GM12865 (cell line): ENCODE results near the gene KIF3A.

ENCODE experiments used
- DNase-seq: peaks from one replicate; pipeline ENCODE4 v3.0.0; 2010; ENCODE audit warnings: low read depth
- H3K4me3 ChIP-seq: 2 replicates; pipeline ENCODE4 v1.5.1; 2011; ENCODE audit warnings: mild to moderate bottlenecking, low read depth, low read length, control low read depth
- CTCF ChIP-seq: IDR thresholded peaks from 2 replicates; pipeline ENCODE4 v1.5.1; 2011; ENCODE audit warnings: low read length, control low read depth, low read depth, inconsistent platforms; ENCODE audit not compliant: insufficient read depth; ENCODE audit errors: missing control alignments

KIF3A gene

GRCh38 chr5:132764671-132765238 is 27.4 kb upstream of the KIF3A start:
- no peak overlapping the region for H3K4me3 ChIP-seq
- no peak for TF ChIP-seq CTCF
- no peak for DNase-seq

- TF ChIP-seq CTCF = no peak
- H3K4me3 ChIP-seq = no peak overlapping the region
- DNase-seq = no peak
Observed at GRCh38 chr5:132764051-132764450, 26.7 kb upstream of the KIF3A start.

- DNase-seq = no peak
- no peak for TF ChIP-seq CTCF
- no peak overlapping the region for H3K4me3 ChIP-seq
Observed at GRCh38 chr5:132763181-132764036, 26.1 kb upstream of the KIF3A start.

GRCh38 chr5:132762246-132763000 is 25.1 kb upstream of the KIF3A start:
- DNase-seq = no peak
- TF ChIP-seq CTCF = no peak

GRCh38 chr5:132761321-132762240 is 24.2 kb upstream of the KIF3A start:
- no peak for DNase-seq
- H3K4me3 ChIP-seq = no peak overlapping the region
- no peak for TF ChIP-seq CTCF

More at GRCh38 chr5:132762246-132763000, 25.1 kb upstream of the KIF3A start:
- H3K4me3 ChIP-seq = no peak overlapping the region
